GM19372 (cell line): ENCODE results near the gene SAFB2.

Experiments
- ATAC-seq: cut with Tn5 transposase; IDR thresholded peaks from one replicate; pipeline ENCODE4 v1.9.1; 2021; ENCODE audit warnings: mild to moderate bottlenecking, low read depth, moderate library complexity; ENCODE audit not compliant: unreplicated experiment

The SAFB2 gene

DNA sequence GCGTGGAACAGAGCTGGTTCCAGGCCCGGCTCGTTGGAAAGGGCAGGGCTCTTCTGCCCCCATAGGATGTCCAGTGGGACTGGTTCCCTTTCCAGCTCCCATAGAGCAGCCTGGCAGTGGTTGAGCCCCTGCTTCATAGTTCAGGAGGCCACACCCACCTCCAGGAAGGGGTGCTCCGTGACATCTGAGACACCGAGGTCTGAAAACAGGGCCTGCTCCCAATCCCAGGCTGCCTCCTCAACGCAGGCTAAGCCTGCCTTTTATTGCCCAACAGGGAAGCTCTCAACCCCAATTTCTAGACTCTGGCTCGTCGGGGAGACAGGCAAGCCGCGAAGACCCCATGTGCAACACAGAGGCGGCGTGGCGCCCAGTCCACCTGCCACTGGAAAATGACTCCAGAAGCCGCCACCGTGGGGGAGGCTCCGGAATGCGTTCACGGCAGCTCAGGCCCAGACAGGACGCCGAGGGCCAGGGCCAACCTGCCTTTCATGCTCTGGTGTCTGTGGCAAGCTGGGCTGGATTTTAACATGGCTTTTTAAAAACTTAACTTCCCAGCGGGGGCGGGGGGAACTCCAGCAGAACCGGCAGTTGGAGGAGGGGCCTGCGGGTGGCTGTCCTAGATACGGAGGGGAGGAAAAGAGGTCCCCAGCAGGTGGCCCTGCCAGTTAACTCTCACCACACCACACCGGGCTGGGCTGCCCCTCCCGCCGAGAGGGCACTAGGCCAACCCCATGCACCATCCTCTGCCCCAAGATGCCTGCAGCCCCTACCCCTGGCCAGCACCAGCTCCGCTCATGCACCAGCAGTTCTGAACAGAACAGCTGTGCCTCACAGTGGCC lies 36.9 kb downstream of the SAFB2 start:
- no peak for ATAC-seq

- no peak for ATAC-seq
Observed at GRCh38 chr19:5580161-5580571, 42.4 kb downstream of the SAFB2 start.

DNA sequence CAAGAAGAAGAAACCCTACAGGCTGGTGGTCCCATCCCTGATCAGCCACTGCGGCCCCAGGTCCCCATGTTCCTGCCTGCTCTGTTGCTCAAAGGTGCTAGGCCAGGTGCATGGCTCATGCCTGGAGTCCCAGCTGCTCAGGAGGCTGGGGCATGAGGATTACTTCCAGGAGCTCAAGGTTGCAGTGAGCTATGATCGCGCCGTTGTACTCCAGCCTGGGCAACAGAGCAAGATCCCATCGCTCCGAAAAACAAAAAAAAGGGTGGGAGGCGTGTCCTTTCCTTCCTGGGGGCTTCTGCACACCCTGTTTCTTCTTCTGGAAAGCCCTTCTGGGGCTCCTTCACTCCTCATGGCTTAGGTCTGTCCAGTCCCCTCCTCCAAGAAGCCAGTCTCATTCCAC lies 42.9 kb downstream of the SAFB2 start:
- no peak for ATAC-seq

DNA sequence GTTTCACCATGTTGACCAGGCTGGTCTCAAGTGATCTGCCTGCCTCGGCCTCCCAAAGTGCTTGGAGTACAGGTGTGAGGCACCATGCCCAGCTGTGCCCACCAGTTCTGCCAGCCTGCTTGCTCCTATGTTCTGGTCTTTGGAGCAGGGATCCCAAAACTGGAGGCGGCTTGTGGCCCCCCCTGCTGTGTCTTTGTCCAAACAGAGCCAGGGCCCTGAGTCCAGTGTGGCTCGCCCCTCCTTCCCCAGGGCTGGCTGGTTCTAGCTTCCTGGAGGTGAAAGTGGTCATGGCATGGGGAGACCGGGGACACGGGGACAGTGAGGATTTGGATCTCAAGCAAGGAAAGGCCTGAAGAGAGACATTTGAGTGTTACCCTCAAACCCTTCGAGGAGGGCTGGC lies 43.3 kb downstream of the SAFB2 start:
- no peak for ATAC-seq

- no peak for ATAC-seq
Observed at GRCh38 chr19:5578097-5578846, 44.3 kb downstream of the SAFB2 start.

DNA sequence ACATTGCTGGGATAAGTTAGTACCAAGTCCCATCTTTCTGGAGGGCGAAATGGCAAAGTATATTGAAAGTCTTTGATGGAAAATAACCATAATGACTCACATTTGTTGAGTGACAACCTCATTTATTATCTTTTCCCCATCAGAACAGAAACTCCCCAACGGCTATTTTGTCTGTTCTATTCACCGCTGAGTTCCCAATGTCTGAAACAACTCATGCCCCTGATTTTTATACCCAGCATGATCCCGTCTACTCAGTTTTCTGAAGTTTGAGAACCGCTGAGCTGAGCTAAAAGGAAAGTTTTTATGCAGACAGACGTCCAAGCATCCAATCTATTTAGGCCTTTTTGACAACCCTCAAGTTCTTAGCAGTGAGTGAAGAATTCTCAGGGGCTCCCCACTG lies 47.0 kb downstream of the SAFB2 start:
- ATAC-seq = no peak

DNA sequence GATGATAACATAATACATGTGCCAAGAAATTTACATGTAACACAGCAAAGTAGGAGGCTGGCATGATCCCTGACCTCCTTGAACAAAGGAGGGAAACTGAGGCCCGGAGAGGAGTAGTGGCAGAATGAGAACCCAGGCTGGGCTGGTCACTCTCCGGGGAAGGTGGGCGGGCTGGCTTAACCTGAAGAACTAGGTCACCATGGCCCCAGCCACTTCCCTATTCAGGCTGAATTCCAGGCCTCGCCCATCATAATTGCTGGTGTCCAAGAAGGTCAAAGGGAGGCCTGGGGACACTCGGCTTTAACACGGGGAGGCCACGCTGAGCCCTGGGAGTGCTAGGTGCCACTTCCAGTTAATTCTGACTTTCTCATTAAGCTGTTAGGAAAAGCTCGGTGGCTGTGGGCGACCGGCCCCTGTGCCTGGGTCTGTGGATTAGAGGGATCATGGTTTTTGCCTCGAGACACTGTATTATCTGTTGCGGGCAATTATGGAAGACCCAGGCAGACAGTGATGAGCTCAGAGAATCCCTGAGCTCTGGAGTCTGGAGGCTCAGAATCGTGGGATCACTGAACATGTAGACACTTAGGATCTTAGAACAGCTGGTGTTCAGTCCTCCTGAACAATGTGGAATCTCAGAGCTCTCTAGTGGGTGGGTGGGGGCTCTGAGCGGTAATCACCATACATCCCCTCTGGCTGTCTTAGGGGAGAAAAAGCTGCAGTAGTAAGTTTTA lies 49.9 kb downstream of the SAFB2 start:
- ATAC-seq = no peak

DNA sequence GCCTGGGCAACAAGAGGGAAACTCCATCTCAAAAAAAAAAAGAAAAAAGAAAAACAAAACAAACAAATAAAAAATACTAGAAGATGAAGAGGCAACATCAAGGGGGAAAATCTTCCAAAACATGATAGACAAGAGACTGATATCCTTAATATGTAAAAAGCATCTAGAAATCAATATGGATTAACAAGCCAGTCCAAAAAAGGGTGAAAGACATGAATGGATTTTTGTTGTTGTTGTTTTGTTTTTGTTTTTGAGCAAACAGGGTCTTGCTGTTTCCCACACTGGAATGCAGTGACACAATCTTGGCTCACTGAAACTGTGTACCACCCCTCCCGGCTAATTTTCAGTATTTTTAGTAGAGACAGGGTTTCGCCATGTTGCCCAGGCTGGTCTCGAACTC lies 50.8 kb downstream of the SAFB2 start:
- ATAC-seq = no peak

DNA sequence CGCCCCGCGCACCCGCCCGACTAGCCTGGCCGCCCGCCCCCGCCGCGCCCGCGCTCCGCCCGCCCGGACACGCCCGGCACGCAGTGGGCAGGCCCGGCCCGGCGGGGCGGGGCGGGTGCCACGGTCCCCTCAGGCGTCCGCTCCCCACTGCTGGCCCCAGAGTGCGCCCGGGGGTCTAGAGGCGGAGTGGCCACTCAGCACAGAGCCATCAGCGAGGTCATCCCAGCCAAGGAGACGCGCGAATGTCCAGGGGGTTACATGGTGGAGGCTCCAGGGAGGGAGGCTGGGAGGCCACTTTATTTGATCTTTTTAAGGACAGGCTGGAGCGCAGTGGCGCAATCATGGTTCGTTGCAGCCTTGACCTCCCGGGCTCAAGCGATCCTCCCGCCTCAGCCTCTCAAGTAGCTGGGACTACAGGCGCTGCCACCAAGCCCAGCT lies 54.6 kb downstream of the SAFB2 start:
- no peak for ATAC-seq

DNA sequence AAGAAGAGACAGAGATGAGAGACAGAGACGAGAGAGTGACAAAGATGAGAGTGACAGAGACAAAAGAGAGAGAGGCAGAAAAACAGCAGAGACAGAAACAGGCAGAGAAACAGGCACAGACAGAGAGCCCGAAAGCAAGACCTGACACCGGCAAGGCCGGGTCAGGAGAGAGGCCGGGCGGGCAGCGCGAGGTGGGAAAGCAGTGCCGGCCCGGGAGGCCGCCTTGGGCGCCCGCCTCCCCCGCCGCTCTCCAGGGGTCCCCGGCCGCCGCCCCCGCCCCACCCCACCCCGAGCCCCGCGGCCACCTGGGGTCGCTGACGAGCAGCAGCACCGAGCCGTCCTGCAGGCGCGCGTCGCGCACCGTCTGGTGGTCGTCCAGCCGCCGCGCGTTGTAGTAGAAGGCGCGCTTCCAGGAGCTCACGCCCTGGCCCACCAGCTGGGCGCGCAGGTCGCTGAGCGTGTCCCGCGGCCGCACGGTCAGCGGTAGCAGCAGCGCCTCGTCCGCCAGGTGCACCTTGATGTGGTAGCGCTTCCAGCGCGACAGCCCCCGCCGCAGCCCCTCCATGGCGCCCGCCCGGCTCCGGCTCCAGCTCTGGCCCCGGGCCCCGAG lies 55.1 kb downstream of the SAFB2 start, which contains the start of gene TINCR:
Gene TINCR, minus strand, starts transcription at position 594 of the 610 bp plus-strand sequence.
- ATAC-seq = no peak

- no peak for ATAC-seq
Observed at GRCh38 chr19:5564930-5565329, 57.6 kb downstream of the SAFB2 start.

DNA sequence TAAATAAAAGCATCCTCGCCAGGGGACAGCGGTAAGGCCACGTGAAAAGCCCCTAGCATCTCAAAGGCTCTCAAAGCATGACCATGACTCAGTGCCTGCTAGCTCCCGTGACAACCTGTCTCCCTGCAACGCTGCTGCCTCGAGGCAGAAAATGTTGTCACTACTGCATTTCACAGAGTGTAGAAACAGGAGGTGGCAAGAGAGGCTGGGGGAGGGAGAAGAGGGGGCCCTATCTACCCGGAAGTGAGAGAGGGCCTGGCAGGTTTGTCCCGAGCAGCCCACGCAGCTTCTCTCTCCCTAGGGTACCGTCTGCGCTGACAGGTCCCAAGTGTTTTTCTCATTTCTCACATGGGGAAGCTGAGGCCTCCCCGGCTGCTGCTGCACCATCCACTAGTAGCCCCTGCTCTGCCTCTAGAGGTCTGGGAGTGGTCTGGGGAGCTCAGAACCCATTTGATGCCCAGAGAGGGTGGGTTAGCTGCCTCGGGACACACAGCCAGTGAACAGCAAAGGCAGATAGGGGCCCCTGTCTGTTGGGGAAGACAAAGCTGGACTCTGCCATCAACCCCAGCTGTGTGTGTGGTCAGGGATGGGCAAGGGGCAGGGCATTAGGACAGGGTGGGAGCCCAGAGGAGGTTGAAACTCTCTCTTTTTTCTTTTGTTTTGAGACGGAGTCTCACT lies 58.5 kb downstream of the SAFB2 start:
- no peak for ATAC-seq

DNA sequence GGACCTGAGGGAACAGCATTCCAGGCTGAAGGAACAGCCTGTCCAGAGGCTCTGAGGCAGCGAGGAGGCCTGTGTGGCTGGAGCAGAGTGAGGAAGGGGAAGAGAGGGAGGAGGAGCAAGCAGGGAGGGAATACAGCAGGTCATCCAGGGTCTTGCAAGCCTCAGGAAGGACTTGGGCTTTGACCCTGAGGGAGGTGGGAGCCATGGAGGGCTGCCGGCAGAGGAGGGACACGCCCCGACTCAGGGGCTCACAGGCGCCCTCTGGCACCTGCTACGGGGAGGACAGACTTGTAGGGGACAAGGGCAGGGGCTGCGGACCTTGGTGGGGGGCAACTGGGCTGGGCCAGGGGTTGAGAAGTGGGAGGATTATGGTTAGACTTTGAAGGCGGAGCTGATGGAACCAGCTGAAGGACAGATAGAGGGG lies 59.6 kb downstream of the SAFB2 start:
- no peak for ATAC-seq

DNA sequence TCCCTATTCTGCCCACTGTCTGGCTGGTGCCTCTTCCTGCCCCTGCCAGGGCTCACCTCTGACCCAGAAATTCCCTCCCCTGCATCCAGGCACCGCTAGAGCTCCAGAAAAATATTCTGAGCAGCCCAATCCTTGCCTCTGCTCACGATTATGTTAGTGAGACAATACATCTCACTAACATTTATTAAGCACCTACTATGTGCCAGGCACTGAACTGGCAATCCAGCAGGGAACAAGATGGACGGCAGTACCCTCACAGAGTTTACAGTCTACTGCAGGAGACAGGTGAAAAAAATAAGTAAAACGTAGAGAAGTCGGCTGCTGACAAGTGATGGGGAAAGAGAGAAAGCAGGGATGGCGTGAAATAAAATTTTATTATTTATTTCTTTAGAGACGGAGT lies 60.3 kb downstream of the SAFB2 start:
- ATAC-seq = no peak

- no peak for ATAC-seq
Observed at GRCh38 chr19:5561559-5561958, 61.0 kb downstream of the SAFB2 start.

GRCh38 chr19:5560156-5560555 lies 62.4 kb downstream of the SAFB2 start:
- ATAC-seq = no peak

- no peak for ATAC-seq
Observed at GRCh38 chr19:5559804-5560133, 62.8 kb downstream of the SAFB2 start.

GRCh38 chr19:5558101-5558621 lies 64.4 kb downstream of the SAFB2 start:
- no peak for ATAC-seq

- no peak for ATAC-seq
Observed at GRCh38 chr19:5557691-5558090, 64.9 kb downstream of the SAFB2 start.

DNA sequence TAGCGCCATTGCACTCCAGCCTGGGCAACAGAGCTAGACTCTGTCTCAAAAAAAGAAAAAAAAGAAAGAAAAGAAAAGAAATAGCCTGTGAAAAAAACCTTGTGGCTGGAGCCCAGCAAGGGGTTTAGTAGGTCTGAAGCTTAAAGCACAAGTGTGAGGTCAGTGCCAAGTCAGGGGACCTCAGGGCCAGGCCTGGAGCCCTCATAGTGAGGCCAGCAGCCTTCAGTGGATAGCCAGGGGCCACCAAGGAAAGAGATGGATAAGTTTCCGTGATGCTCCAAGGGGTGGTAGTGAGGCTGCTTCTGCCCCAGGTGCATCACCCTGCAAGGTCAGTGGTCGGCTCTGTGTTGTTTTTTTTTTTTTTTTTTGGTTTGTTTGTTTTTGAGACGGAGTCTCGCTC lies 67.7 kb downstream of the SAFB2 start:
- ATAC-seq = no peak
